ENCODE results near the gene MPST.

MPST gene

DNA sequence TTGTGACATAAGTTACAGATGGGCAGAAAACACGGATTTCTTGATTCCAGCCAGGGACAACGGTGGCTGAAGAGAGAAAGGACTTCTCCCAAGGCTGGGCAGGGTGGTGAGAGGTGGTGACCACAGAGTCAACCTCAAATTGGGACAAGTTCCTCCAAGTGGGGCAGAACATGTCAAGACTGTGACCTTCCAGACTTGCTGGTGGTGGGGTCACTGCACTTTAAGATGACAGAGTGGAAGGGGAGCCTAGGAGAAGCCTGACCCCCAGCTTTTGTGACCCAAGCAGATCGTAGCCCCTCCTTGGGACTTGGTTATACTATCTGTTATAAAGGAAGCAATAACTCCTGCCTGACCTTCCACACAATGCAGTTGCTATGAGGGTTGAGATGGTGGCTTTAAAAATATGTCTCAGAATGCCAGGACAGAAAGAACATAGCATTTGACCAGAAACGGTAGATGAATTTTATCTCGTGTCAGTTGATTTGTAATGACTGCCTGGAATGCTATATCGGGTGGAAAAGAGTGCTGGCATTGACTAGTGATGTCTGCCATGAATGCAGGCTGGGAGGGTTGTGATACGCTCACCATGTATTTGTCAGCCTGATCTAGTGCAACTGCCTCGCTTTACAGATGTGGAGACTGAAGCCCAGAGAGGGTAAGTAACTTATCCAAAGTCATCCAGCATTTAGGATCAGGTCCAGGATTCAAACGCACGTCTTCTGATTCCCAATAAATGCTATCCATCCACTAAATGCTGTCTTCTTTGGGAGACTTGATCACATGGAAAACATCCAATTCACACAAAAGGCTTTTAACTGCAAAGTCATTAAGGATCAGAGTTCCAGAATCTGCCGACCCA is 18.6 kb upstream of the MPST start:
- no peak for DNase-seq (ENCODE audit: low spot score)

GRCh38 chr22:37001826-37002225 is 17.7 kb upstream of the MPST start:
- no peak for DNase-seq (ENCODE audit: low spot score)

- DNase-seq (ENCODE audit: low spot score): no peak
These were observed 16.9 kb upstream of the MPST start for GRCh38 chr22:37002633-37003032.

DNA sequence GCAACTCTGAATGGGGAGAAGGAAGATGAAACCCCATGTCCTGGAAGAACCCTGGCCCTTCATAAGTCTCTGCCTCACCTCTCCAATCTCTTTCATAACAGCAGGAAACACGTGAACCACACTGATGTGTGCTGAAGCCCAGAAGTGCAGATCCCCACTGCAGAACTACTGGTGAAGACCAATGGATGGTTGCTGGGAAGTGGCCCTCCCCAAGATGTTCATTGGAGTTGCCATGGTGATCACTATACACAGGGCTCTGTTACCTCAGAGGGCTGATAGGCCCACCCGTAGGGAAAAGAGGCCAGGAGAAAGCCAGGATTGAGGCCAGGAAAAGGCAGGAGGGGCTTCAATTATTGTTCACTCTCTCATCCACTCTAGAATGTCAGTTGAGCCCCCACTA is 11.9 kb upstream of the MPST start:
- no peak for DNase-seq (ENCODE audit: low spot score)

GRCh38 chr22:37008365-37008764 is 11.2 kb upstream of the MPST start:
- no peak for DNase-seq (ENCODE audit: low spot score)

DNA sequence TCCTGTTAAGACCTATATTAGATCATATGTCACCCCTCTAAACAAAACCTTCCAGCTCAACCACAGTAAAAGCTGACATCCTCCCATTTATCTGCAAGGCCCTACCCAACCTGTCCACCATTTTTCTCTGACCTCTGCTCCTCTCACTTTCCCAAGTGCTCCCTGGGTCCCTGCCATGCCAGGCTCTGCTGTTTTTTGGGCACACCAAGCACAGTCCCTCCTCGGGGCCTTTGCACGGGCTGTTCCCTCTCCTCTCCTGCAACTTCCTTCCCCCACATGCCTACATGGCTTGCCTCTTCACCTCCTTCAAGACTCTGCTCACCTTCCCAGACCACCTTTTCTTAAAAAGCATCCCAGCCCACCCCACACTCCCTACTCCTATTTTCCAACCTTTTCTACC is 10.1 kb upstream of the MPST start:
- no peak for DNase-seq (ENCODE audit: low spot score)

DNA sequence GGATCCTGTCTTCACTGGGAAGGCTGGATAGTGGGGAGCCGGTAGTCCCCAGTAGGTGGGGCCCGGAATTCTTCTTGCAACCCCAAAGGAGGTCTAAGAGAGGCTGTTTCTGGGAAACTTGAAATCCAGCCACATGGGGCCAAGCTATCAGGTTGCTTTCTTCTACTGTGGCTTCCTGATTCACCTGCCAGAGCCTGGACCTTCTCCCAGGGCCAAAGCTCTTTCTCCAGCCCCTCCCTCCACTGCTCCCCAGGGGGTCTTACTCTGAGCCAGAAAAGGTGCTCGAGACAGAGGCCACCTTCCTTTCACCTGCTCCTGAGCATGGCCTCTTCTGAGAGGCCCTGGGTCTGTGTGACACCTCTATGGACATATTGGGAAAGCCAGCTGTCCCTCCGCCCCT is 9.4 kb upstream of the MPST start:
- no peak for DNase-seq (ENCODE audit: low spot score)

GRCh38 chr22:37010976-37011375 is 8.6 kb upstream of the MPST start:
- DNase-seq (ENCODE audit: low spot score): no peak

GRCh38 chr22:37011472-37011871 is 8.1 kb upstream of the MPST start:
- no peak for DNase-seq (ENCODE audit: low spot score)

GRCh38 chr22:37012262-37012904 is 7.2 kb upstream of the MPST start:
- no peak for DNase-seq (ENCODE audit: low spot score)

DNA sequence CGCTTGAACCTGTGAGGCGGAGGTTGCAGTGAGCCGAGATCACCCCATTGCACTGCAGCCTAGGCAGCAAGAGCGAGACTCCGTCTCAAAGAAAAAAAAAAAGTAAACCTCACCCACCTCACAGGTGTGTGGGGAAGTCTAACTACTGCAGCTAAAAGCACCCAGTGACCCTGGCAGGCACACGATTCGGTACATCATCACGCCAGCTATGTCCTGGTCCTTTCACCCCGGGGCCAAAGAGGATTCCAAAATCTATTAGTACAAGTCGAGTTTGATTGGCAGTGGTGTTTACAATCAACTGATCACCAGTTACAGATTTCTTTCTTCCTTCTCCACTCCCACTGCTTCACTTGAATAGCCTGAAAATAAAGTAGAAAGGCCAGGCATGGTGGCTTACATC is 6.6 kb upstream of the MPST start:
- DNase-seq (ENCODE audit: low spot score): no peak

- no peak for DNase-seq (ENCODE audit: low spot score)
These were observed 5.1 kb upstream of the MPST start for GRCh38 chr22:37014415-37014806.

- DNase-seq (ENCODE audit: low spot score): no peak
These were observed 4.5 kb upstream of the MPST start for GRCh38 chr22:37014835-37015586.

DNA sequence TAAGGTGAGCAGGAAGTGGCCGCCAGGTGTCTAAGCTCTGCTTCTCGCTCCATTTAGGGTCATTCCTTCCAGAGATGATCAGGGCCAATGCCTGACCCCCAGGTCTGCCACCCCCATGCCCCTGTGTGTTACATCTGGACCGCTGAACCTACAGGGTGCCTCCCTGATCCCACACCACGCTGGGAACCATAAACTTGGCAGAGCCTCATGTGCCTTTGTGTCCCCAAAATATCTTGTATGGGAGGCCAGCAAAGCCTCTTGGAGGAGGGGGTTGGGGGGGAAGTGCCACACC is 4.0 kb upstream of the MPST start:
- DNase-seq (ENCODE audit: low spot score): no peak

- DNase-seq (ENCODE audit: low spot score): no peak
These were observed 3.2 kb upstream of the MPST start for GRCh38 chr22:37016134-37016910.

GRCh38 chr22:37017356-37017755 is 2.2 kb upstream of the MPST start:
- DNase-seq (ENCODE audit: low spot score): no peak

DNA sequence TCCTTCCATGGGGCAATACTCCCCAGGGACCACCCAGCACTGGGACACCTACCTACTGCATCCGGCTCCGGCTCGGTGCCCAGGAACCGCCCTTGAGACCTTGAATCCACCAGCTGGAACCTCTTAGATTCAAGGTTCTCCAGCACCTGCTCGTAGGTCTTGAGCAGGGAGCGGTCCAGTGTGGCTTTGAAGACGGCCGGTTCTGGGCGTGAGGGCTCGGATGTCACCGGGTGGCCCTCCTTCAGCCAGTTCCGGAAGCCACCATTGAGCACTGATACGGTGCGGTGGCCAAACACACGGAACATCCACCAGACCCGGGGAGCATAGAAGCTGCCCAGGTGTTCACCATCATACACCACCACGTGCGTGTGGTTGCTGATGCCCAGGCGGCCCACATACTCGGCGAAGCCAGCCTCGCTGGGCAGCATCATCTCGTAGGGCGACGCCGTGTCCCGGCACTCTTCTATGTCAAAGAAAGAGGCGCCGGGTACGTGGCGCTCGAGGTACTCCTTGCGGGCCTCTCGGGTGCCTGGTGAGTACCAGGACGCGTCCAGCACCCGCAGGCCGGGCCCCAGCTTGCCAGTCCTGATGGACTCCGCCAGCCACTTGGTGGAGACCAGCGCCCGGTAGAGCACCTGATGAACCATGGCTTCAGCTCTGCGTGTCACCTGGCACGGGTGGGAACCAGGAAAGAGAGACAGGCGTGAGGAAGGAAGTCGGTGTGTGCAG is 1.3 kb upstream of the MPST start:
- DNase-seq (ENCODE audit: low spot score): no peak

DNA sequence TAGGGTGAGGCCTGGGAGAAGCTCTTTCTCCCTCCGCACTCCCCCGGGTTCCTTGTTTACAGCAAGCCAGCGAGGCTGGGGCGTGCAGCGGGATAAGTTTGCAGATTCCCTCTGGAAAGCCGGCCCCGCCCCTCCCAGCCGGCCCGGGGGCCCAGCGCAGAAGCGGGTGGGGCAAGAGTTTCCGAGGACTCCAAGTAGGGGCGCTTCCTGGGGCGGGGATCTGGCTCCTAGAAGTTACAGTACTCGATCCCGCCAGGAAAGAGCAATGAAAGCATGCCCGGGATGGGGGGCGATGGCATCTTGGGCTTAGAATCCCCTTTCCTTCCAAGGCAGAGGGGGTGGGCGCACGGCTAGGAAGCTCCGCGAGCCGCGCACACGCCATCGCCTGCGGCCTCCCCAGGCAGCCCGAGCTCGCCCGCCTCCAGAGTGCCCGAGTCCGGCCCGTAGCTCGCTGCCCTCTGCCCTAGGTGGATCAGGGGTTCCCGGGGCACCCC is 680 bp upstream of the MPST start:
- DNase-seq (ENCODE audit: low spot score): no peak

DNA sequence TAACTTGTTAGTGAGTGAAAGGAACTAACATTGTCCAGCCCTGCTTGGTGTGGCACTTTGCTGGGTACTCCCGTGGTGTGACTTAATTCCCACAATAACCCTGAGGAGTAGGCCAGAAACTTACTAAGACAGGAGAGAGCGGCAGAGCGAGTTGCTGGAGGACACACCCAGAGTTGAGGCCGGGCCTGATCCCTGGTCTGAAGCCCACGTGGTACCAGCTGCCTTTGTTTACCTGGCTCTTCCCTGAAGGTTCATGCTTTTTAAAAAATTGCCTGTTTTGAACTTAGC is 594 bp downstream of the MPST start:
- peak; percentile 46 for DNase-seq (ENCODE audit: low spot score)

- no peak for DNase-seq (ENCODE audit: low spot score)
These were observed 1.5 kb downstream of the MPST start for GRCh38 chr22:37021041-37021440.

DNA sequence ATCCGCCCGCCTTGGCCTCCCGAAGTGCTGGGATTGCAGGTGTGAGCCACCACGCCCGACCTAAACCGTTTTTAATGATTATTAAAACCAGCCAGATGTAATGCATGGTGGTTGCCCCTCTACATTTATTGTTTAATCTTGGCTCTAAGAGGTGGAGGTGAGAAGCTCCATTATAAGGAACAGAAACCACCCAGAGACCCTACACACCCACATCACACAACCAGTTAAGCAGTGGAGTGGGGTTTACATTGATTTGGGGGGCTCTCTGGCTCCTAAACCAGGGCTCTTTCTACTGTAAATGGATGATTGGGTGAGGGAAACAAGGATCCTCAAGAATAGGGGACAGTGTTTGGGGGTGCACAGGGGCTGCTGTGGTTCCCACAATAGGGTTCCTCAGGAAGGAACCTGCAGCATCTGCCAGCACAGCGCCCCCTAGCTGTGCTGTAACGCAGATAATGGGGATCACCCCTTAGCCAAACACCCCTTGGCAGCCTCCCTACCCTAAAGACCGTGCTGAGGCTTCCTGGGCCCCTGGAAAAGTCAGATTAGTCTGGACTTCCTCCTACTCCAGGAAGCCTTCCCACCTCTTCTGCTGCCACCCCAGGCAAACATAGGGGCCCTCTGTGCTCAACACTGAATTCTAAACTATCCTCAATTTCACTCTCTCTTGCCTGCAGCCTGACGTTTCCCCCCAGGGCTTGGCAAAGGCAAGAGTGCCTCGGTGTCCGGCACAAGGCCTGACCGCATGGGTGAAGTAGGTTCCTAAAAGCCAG is 2.4 kb downstream of the MPST start:
- peak; percentile 77 for DNase-seq (ENCODE audit: low spot score)
